Measurements from ENCODE around the gene ZNF143. TPM values are rescaled to one million over a fixed set of nuclear protein-coding genes. Genes with fewer than 3 reads are reported as not detected.
A peak's percentile ranks its signal among the peaks of the same experiment; 100 is the strongest.

The ZNF143 gene
- total RNA-seq, 2 donors from 2014 or later = 32.1 to 37.1 TPM

DNA sequence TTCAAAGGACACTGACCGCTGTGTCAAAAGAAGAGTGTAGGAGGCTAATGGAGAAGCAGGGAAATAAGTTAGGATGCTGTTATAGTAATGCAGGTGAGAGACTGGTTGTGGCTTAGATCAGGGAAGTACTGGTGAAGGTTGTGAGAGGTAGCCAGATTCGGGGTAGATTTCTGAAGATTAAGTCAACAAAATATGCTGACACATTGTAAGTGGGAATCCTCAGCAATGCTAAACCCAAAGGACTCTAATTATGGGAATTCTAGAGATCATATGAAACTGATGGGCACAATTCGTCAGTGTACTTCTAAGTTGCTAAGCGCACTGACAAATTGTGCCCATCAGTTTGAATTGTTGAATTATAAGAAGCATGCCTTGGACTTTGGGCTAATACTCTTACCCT is 10.0 kb downstream of the ZNF143 start:
- no peak for DNase-seq (ENCODE audit: low spot score)
- Mint-ChIP-seq H3K27ac (peak overlapping the region in 1 of 2 donors; percentile 5), H3K4me3 (no peak overlapping the region), H3K36me3 (peaks cover 9% of the 10 kb centered on the region), H3K9me3 (no peaks in the 10 kb centered on the region), H3K27me3 (no peaks in the 10 kb centered on the region), H3K4me1 (ENCODE audit: low read depth in 2 of 2) (peaks cover 5 to 12% of the 10 kb centered on the region in 2 donors)
- ATAC-seq = no peak

DNA sequence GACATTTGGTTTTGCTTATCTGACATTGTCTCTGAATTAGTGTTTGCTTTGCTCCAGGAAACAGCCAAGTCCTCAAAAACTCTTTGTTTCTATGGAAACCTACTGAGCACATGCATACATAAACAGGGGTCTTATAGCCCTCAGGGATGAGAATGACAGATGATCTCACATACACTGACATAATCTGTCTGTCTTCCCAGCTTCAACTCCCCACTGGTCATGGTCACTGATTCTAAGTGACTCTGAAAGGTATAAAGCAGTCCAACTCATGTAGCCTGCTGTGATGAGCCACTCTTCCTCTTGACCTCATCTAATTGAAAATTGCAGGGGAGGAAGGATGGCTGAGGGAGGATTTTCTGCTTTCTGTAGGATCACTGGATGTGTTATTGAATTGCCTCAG is 12.6 kb downstream of the ZNF143 start:
- Mint-ChIP-seq H3K27me3 (no peaks in the 10 kb centered on the region), H3K4me1 (ENCODE audit: low read depth in 2 of 2) (peaks cover 0 to 9% of the 10 kb centered on the region in 2 donors), H3K36me3 (peaks cover 12% of the 10 kb centered on the region), H3K4me3 (no peak overlapping the region), H3K27ac (no peak overlapping the region), H3K9me3 (no peaks in the 10 kb centered on the region)
- DNase-seq (ENCODE audit: low spot score) (no peak), ATAC-seq (no peak)

DNA sequence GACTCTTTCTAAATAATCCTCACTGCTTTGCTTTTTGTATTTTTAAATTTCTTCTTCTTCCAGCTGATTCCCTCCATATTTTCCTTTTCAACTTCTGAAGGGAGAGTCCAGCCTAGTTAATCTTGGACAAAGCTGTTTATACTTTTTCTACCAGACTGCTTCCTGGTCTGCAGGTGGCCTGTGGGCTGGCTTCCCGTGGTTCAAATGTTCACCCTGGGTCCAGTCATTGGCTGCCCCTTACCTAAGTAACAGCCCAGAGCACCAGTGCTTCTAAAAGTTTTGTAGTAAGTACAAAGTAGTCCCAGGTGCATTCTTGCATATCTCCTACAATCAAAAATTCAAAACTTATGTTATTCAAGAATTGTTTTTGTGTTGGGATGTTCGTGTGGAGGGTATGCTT is 19.1 kb downstream of the ZNF143 start:
- Mint-ChIP-seq H3K27me3 (no peaks in the 10 kb centered on the region), H3K9me3 (no peaks in the 10 kb centered on the region), H3K4me1 (ENCODE audit: low read depth in 2 of 2) (peaks cover 0 to 3% of the 10 kb centered on the region in 2 donors), H3K36me3 (peaks cover 8% of the 10 kb centered on the region), H3K4me3 (no peak overlapping the region), H3K27ac (no peak overlapping the region)
- DNase-seq (ENCODE audit: low spot score) (no peak), ATAC-seq (no peak)

DNA sequence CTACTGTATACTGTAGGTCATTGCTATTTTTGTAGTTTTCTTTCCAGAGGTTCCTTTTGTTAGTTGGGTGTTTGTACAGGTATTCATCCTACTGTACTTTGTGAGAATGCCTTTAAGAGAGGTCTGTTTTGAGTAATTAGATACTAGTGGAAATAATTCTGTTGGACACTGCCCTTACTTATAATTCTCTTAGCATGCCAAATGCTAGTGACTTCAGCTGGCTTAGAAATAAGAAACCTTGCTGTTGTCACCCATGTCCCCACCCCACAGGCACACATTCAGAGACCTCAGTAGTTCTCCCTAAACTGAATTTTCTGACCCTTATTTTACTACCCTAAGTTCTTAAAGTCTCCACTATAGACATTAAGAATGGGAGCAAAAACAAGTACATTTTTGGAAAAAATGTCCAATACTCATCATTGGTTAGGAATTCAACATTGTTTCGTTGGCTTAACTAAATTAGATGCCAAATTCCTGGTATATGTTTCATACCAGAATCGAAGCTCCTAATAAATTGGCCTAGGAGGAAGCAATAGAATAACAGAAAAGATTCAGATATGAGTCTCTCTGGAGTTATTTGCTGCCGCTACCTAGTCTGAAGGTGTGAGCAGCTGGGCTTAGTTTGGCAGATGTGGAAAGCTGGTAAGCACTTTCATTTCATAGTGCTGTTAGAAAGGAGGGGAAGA is 28.4 kb downstream of the ZNF143 start:
- H3K9me3 Mint-ChIP-seq = no peaks in the 10 kb centered on the region
- H3K27me3 Mint-ChIP-seq = no peaks in the 10 kb centered on the region
- H3K4me3 Mint-ChIP-seq = no peak overlapping the region
- H3K27ac Mint-ChIP-seq = no peak overlapping the region
- H3K4me1 Mint-ChIP-seq (ENCODE audit: low read depth in 2 of 2) = peaks cover 5 to 7% of the 10 kb centered on the region in 2 donors
- no peak for ATAC-seq
- peaks cover 10% of the 10 kb centered on the region for H3K36me3 Mint-ChIP-seq
- DNase-seq (ENCODE audit: low spot score) = no peak

DNA sequence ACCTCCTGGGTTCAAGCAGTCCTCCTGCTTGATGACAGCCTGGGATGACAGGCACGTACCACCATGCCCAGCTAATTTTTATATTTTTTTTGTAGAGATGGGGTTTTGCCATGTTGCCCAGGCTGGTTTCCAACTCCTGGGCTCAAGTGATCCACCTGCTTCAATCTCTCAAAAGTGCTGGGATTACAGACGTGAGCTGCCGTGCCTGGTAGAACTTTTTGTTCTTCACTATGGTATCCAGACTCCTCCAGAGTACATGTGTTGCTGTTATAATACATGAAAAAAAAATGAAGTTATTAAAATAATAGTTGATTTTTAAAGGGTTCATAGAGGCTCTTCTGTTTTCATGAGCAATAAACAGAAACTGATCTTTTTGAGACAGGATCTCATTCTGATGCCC is 29.6 kb downstream of the ZNF143 start:
- Mint-ChIP-seq H3K4me1 (ENCODE audit: low read depth in 2 of 2) (peaks cover 5 to 7% of the 10 kb centered on the region in 2 donors), H3K36me3 (peaks cover 10% of the 10 kb centered on the region), H3K27ac (no peak overlapping the region), H3K27me3 (no peaks in the 10 kb centered on the region), H3K4me3 (no peak overlapping the region), H3K9me3 (no peaks in the 10 kb centered on the region)
- DNase-seq (ENCODE audit: low spot score) (no peak), ATAC-seq (no peak)

DNA sequence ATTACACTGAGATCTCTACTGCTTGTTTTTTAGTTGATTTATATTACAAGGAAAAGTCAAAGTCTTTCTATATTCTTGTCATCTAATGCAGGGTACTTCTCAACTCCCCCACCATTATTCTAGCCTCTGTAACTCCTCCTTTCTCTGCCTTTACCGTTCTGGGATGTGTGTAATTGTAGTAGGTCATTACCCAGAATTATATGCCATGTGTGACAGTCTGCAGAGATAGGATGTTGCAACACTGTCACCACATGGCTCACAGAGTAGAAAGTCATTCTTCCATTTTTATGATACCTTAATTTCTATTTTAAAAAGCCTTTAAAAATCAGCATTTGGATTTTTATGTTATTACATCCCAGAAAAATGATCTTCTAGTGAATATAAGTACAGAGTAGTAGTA is 32.7 kb downstream of the ZNF143 start:
- Mint-ChIP-seq H3K36me3 (peaks cover 17% of the 10 kb centered on the region), H3K4me1 (ENCODE audit: low read depth in 2 of 2) (peaks cover 12% of the 10 kb centered on the region in 2 donors), H3K9me3 (no peaks in the 10 kb centered on the region), H3K27ac (peak overlapping the region; percentile 53 to 59), H3K4me3 (no peak overlapping the region), H3K27me3 (no peaks in the 10 kb centered on the region)
- ATAC-seq (peak; percentile 57 to 76), DNase-seq (ENCODE audit: low spot score) (no peak)

DNA sequence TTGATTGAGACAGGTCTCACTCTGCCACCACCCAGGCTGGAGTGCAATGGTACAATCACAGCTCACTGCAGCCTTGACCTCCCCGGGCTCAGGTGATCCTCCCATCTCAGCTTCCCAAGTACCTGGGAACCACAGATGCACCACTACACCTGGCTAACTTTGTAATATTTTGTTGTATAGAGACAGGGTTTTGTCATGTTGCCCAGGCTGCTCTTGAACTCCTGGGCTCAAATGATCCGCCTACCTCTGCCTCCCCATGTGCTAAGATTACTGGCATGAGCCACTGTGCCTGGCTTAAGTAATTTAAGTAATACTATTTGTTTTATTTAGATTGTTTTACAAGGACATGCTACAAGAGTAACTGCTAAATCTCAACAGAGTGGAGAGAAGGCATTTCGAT is 33.5 kb downstream of the ZNF143 start:
- H3K27me3 Mint-ChIP-seq = no peaks in the 10 kb centered on the region
- H3K4me3 Mint-ChIP-seq = no peak overlapping the region
- peaks cover 12% of the 10 kb centered on the region in 2 donors for H3K4me1 Mint-ChIP-seq (ENCODE audit: low read depth in 2 of 2)
- no peaks in the 10 kb centered on the region for H3K9me3 Mint-ChIP-seq
- no peak for DNase-seq (ENCODE audit: low spot score)
- ATAC-seq = no peak
- H3K36me3 Mint-ChIP-seq = peaks cover 18% of the 10 kb centered on the region
- H3K27ac Mint-ChIP-seq = no peak overlapping the region

DNA sequence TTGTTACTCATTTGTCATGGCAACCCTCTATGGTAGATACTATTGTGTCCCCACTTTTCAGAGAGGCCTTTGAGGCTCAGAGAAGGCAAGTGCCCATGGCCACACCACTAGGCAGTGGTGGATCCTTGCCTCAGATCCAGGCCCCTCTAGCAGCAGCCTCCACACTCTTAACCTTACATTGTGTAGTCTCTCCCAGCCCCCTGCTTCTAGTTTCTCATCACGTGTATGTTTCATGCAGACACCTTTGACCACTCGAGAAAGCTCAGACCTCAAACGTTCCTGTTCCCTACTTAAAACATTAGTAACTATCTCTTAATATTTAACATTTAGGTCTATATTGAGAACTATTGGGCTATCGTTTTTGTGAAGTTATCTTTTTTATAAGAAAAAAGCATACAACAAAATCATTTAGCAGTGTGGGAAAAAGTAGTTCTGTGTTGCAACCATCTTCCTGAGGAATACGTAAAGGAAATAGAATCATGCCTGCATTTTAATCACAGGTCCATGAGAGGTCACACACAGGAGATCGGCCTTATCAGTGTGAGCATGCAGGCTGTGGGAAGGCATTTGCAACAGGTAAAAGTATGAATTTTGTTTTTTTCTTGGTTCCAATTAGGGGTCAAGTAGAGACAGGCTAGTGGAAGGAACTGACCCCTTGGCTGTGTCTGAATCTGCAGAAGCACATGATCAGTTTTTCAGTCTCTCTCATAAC is 35.1 kb downstream of the ZNF143 start:
- H3K27ac Mint-ChIP-seq = peak overlapping the region in 1 of 2 donors; percentile 49
- peaks cover 16% of the 10 kb centered on the region for H3K36me3 Mint-ChIP-seq
- H3K9me3 Mint-ChIP-seq = no peaks in the 10 kb centered on the region
- ATAC-seq (no peak), DNase-seq (ENCODE audit: low spot score) (no peak)
- H3K4me1 Mint-ChIP-seq (ENCODE audit: low read depth in 2 of 2) = peaks cover 12% of the 10 kb centered on the region in 2 donors
- no peak overlapping the region for H3K4me3 Mint-ChIP-seq
- no peaks in the 10 kb centered on the region for H3K27me3 Mint-ChIP-seq

DNA sequence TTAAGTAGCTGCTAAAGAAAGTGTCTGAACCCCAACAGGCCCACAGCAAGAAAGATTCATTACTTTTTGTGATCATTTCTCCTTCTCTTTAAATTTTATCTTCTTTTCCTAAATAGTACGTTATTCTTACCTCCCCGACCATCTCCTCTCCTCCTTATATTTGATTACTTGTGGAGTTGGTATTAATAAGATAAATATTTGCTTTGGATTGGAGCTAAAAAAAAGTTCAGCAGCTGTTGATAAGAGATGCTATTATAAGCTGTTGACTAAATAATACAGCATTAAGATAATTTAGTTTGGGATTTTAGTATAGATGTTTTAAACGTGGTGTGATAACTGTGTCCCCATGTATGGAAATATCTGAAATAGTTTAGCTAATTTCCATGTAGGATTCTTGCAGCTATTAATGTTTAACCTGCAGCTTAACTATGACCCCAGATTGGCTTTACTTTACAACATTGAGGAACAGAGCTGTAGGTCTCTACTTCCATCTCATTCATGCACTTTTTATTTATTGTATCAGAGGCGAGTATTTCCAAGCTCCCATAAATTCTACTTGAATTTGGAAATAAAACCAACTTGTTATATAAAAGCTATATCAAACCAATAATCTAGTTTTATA is 37.8 kb downstream of the ZNF143 start:
- DNase-seq (ENCODE audit: low spot score) (no peak), ATAC-seq (no peak)
- Mint-ChIP-seq H3K27me3 (no peaks in the 10 kb centered on the region), H3K27ac (no peak overlapping the region), H3K36me3 (peaks cover 24% of the 10 kb centered on the region), H3K4me3 (no peak overlapping the region), H3K4me1 (ENCODE audit: low read depth in 2 of 2) (peaks cover 8 to 19% of the 10 kb centered on the region in 2 donors), H3K9me3 (no peaks in the 10 kb centered on the region)

DNA sequence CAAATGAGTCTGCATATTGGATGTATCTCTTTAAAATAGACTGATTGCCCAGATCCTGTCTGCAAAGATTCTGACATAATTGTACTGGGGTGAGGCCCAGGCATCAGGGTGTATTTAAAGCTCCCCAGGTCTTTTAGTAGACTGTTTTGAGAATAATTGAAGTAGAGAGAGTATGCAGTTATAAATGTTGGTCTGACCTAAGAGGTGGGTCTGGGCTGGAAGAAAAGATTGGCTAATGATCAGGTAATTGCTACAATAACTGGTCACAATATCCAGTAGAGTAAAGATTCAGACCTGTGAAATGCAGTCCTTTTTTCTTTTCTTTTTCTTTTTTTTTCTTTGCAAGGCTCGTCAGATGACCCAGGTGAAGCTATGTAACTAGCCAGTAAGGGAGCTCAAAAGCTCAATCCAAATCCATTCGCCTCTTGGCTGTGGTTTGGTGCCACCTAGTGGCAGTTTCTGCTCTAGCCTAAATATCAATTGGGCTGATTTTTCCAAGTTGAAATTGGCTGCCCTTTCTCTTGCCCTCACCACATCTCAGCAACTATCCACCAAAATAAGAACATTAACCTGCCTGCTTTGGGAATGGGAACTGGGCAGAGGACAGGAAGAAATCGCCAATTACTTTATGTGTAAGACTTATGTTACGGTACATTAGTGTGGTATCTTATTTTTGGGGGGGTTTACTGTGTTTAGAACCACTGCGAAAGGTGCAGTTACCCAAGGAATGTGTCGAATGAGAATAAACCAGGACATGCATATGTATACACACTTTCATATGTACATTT is 45.9 kb downstream of the ZNF143 start:
- peak; percentile 81 for DNase-seq (ENCODE audit: low spot score)
- no peak overlapping the region for H3K27ac Mint-ChIP-seq
- peak; percentile 66 to 68 for ATAC-seq
- H3K4me1 Mint-ChIP-seq (ENCODE audit: low read depth in 2 of 2) = peaks cover 12 to 16% of the 10 kb centered on the region in 2 donors
- no peaks in the 10 kb centered on the region for H3K27me3 Mint-ChIP-seq
- H3K36me3 Mint-ChIP-seq = peaks cover 8% of the 10 kb centered on the region
- no peaks in the 10 kb centered on the region for H3K9me3 Mint-ChIP-seq
- no peak overlapping the region for H3K4me3 Mint-ChIP-seq

DNA sequence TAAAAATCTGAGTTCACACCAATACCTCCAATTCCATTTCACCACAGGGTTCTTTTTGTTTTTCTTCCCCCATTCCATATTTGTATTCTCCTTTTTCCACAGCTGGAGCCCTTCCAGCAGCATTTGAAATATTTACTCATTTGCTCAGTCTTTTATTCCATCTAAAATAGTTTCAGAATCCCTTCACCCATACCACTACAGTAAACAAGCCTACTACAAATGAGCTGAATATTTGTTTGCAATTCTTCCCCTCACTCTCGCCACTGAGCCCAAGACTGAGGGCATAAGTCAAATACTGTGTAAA is 46.4 kb downstream of the ZNF143 start:
- no peak overlapping the region for H3K4me3 Mint-ChIP-seq
- no peaks in the 10 kb centered on the region for H3K27me3 Mint-ChIP-seq
- ATAC-seq (no peak), DNase-seq (ENCODE audit: low spot score) (no peak)
- H3K9me3 Mint-ChIP-seq = no peaks in the 10 kb centered on the region
- peaks cover 8% of the 10 kb centered on the region for H3K36me3 Mint-ChIP-seq
- peaks cover 11 to 16% of the 10 kb centered on the region in 2 donors for H3K4me1 Mint-ChIP-seq (ENCODE audit: low read depth in 2 of 2)
- H3K27ac Mint-ChIP-seq = no peak overlapping the region

DNA sequence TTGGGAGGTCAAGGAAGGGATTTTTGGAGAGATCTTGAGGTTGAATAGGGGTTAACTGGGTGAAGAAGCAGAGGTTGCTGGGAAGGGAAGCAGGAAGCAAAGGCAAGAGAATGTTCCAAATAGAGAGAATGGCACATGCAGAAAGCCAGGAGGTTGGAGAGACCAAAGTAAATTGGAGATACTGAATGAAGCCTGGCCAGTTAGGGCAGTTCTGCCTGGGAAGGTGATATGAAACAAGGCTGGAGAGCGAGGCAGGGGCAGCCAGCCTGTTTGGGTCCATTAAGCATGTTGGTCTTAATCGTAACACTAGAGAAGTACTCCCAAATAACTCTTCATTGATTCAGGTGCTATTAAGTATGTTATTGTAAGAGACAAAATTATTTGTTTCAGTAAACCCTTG is 48.2 kb downstream of the ZNF143 start:
- no peak overlapping the region for H3K4me3 Mint-ChIP-seq
- no peak overlapping the region for H3K27ac Mint-ChIP-seq
- no peaks in the 10 kb centered on the region for H3K27me3 Mint-ChIP-seq
- no peaks in the 10 kb centered on the region for H3K9me3 Mint-ChIP-seq
- DNase-seq (ENCODE audit: low spot score) (no peak), ATAC-seq (no peak)
- H3K36me3 Mint-ChIP-seq = peaks cover 24% of the 10 kb centered on the region
- H3K4me1 Mint-ChIP-seq (ENCODE audit: low read depth in 2 of 2) = peaks cover 12 to 22% of the 10 kb centered on the region in 2 donors

DNA sequence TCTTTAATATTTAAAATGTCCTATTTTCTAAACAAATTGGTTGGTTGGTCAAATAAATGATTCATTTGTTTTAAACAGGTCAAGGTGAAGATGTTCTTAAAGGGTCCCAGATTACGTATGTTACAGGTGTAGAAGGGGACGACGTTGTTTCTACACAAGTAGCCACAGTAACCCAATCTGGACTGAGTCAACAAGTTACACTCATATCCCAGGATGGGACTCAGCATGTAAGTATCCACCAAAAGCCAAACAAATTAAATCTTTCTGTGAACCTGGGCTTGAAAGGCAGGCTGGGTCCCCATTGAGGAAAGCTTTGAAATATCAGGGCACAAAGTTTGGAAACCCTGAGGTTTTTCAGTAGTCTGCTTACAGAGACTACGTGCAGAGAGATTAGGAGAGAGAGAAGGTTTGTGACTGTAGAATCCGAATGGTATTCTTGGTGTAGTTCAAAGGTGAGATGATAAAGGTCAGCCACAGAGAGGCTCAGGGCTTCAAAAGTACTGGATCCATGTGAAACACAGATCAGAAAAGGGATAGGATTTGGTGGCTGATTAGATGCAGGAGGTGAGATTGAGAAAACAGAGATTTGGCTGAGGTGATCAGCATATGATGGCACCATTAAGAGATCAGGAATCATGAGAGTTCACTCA is 51.7 kb downstream of the ZNF143 start:
- H3K27me3 Mint-ChIP-seq = no peaks in the 10 kb centered on the region
- no peak overlapping the region for H3K4me3 Mint-ChIP-seq
- H3K9me3 Mint-ChIP-seq = no peaks in the 10 kb centered on the region
- DNase-seq (ENCODE audit: low spot score) (no peak), ATAC-seq (no peak)
- H3K4me1 Mint-ChIP-seq (ENCODE audit: low read depth in 2 of 2) = peaks cover 17 to 27% of the 10 kb centered on the region in 2 donors
- H3K27ac Mint-ChIP-seq = no peak overlapping the region
- peaks cover 45% of the 10 kb centered on the region for H3K36me3 Mint-ChIP-seq
